ENCODE measurements around the gene TRPM1. TPM values are rescaled to one million over a fixed set of nuclear protein-coding genes. Genes with fewer than 3 reads are reported as not detected.

TRPM1 gene
- total RNA-seq, 2 experiments from 2014 or later = 0.06 TPM; not detected in 1

GRCh38 chr15:31045606-31046005 is 55.9 kb downstream of the TRPM1 start:
- no peak overlapping the region for H3K4me3 Mint-ChIP-seq

GRCh38 chr15:31042751-31043150 is 58.8 kb downstream of the TRPM1 start:
- DNase-seq = no peak
- CTCF ChIA-PET = no interaction called here
- Mint-ChIP-seq H3K9me3 (ENCODE audit: low read depth) (no peaks in the 10 kb centered on the region), H3K4me3 (no peak overlapping the region), H3K36me3 (no peaks in the 10 kb centered on the region), H3K27me3 (peaks cover 13% of the 10 kb centered on the region), H3K27ac (no peak overlapping the region), H3K4me1 (no peaks in the 10 kb centered on the region)
- ATAC-seq = no peak

More at GRCh38 chr15:31045606-31046005, 55.9 kb downstream of the TRPM1 start:
- Mint-ChIP-seq H3K27me3 (peaks cover 13% of the 10 kb centered on the region), H3K27ac (no peak overlapping the region), H3K36me3 (no peaks in the 10 kb centered on the region), H3K9me3 (ENCODE audit: low read depth) (no peaks in the 10 kb centered on the region), H3K4me1 (peaks cover 5% of the 10 kb centered on the region)
- ATAC-seq = no peak
- CTCF ChIA-PET = no interaction called here
- no peak for DNase-seq

- H3K27me3 Mint-ChIP-seq = peaks cover 13% of the 10 kb centered on the region
- H3K36me3 Mint-ChIP-seq = no peaks in the 10 kb centered on the region
- ATAC-seq (no peak), DNase-seq (no peak)
- no peak overlapping the region for H3K27ac Mint-ChIP-seq
- no peak overlapping the region for H3K4me3 Mint-ChIP-seq
- no peaks in the 10 kb centered on the region for H3K4me1 Mint-ChIP-seq
- CTCF ChIA-PET = no interaction called here
- no peaks in the 10 kb centered on the region for H3K9me3 Mint-ChIP-seq (ENCODE audit: low read depth)
Measured at GRCh38 chr15:31041610-31042009, 59.9 kb downstream of the TRPM1 start.

- H3K27me3 Mint-ChIP-seq = peaks cover 9% of the 10 kb centered on the region
- H3K9me3 Mint-ChIP-seq (ENCODE audit: low read depth) = no peaks in the 10 kb centered on the region
- no peak overlapping the region for H3K27ac Mint-ChIP-seq
- H3K36me3 Mint-ChIP-seq = no peaks in the 10 kb centered on the region
- no peak for DNase-seq
- CTCF ChIA-PET = interaction anchor here (2.0 kb wide), 1 partner anchor 13 kb away, joined by 5 read pairs; no protein-coding TSS in a partner anchor
- H3K4me3 Mint-ChIP-seq = no peak overlapping the region
- H3K4me1 Mint-ChIP-seq = no peaks in the 10 kb centered on the region
- ATAC-seq = no peak
Measured at GRCh38 chr15:31040611-31041010, 60.9 kb downstream of the TRPM1 start.

- H3K4me3 Mint-ChIP-seq = no peak overlapping the region
- ATAC-seq (no peak), DNase-seq (no peak)
- H3K27ac Mint-ChIP-seq = no peak overlapping the region
- H3K27me3 Mint-ChIP-seq = peaks cover 6% of the 10 kb centered on the region
- CTCF ChIA-PET = interaction anchor here (1.5 to 2.0 kb wide), 2 partner anchors 12 to 36 kb away, joined by 4 to 5 read pairs; no protein-coding TSS in a partner anchor
- H3K4me1 Mint-ChIP-seq = no peaks in the 10 kb centered on the region
- H3K9me3 Mint-ChIP-seq (ENCODE audit: low read depth) = no peaks in the 10 kb centered on the region
- no peaks in the 10 kb centered on the region for H3K36me3 Mint-ChIP-seq
Measured at GRCh38 chr15:31039961-31040360, 61.6 kb downstream of the TRPM1 start.

GRCh38 chr15:31037731-31038477 is 63.6 kb downstream of the TRPM1 start:
- Mint-ChIP-seq H3K36me3 (no peaks in the 10 kb centered on the region), H3K9me3 (ENCODE audit: low read depth) (no peaks in the 10 kb centered on the region), H3K27ac (no peak overlapping the region), H3K4me3 (no peak overlapping the region), H3K4me1 (no peaks in the 10 kb centered on the region), H3K27me3 (no peaks in the 10 kb centered on the region)
- ATAC-seq (no peak), DNase-seq (no peak)
- CTCF ChIA-PET = no interaction called here

- ATAC-seq = no peak
- Mint-ChIP-seq H3K36me3 (no peaks in the 10 kb centered on the region), H3K4me1 (peaks cover 1% of the 10 kb centered on the region), H3K27ac (no peak overlapping the region), H3K27me3 (no peaks in the 10 kb centered on the region), H3K9me3 (ENCODE audit: low read depth) (no peaks in the 10 kb centered on the region), H3K4me3 (no peak overlapping the region)
- DNase-seq = no peak
- CTCF ChIA-PET = no interaction called here
Measured at GRCh38 chr15:31036783-31037182, 64.7 kb downstream of the TRPM1 start.

- Mint-ChIP-seq H3K27me3 (no peaks in the 10 kb centered on the region), H3K27ac (no peak overlapping the region), H3K4me1 (peaks cover 9% of the 10 kb centered on the region), H3K9me3 (ENCODE audit: low read depth) (no peaks in the 10 kb centered on the region), H3K4me3 (no peak overlapping the region), H3K36me3 (no peaks in the 10 kb centered on the region)
- CTCF ChIA-PET = no interaction called here
- ATAC-seq (no peak), DNase-seq (no peak)
Measured at GRCh38 chr15:31035610-31036009, 65.9 kb downstream of the TRPM1 start.

- Mint-ChIP-seq H3K27me3 (peaks cover 9% of the 10 kb centered on the region), H3K27ac (no peak overlapping the region), H3K9me3 (ENCODE audit: low read depth) (no peaks in the 10 kb centered on the region), H3K4me3 (no peak overlapping the region), H3K36me3 (peaks cover under 1% of the 10 kb centered on the region), H3K4me1 (peaks cover 9% of the 10 kb centered on the region)
- ATAC-seq = no peak
- DNase-seq = no peak
- CTCF ChIA-PET = interaction anchor here (0.7 to 1.7 kb wide), 2 partner anchors 28 to 95 kb away, joined by 3 to 5 read pairs; no protein-coding TSS in a partner anchor
Measured at GRCh38 chr15:31034152-31034551, 67.4 kb downstream of the TRPM1 start.

- Mint-ChIP-seq H3K27ac (no peak overlapping the region), H3K4me3 (no peak overlapping the region), H3K9me3 (ENCODE audit: low read depth) (no peaks in the 10 kb centered on the region), H3K36me3 (peaks cover 1% of the 10 kb centered on the region), H3K27me3 (peaks cover 19% of the 10 kb centered on the region), H3K4me1 (peaks cover 9% of the 10 kb centered on the region)
- CTCF ChIA-PET = no interaction called here
- DNase-seq (no peak), ATAC-seq (no peak)
Measured at GRCh38 chr15:31032961-31033371, 68.6 kb downstream of the TRPM1 start.

- H3K4me3 Mint-ChIP-seq = no peak overlapping the region
- peaks cover 28% of the 10 kb centered on the region for H3K27me3 Mint-ChIP-seq
- H3K4me1 Mint-ChIP-seq = peaks cover 9% of the 10 kb centered on the region
- no peaks in the 10 kb centered on the region for H3K9me3 Mint-ChIP-seq (ENCODE audit: low read depth)
- H3K36me3 Mint-ChIP-seq = peaks cover 1% of the 10 kb centered on the region
- ATAC-seq = peak; percentile 89
- no peak for DNase-seq
- CTCF ChIA-PET = interaction anchor here (1.1 kb wide), 1 partner anchor 25 kb away, joined by 3 read pairs; no protein-coding TSS in a partner anchor
- H3K27ac Mint-ChIP-seq = peak overlapping the region; percentile 60
Measured at GRCh38 chr15:31031471-31032067, 70.0 kb downstream of the TRPM1 start.

GRCh38 chr15:31027910-31028578 is 73.5 kb downstream of the TRPM1 start:
- CTCF ChIA-PET = interaction anchor here (1.1 to 1.8 kb wide), 3 partner anchors 12 to 101 kb away, joined by 3 to 5 read pairs (median 5); no protein-coding TSS in a partner anchor

GRCh38 chr15:31025996-31026395 is 75.5 kb downstream of the TRPM1 start:
- no peak for ATAC-seq
- Mint-ChIP-seq H3K4me1 (peaks cover 3% of the 10 kb centered on the region), H3K27ac (no peak overlapping the region), H3K27me3 (peaks cover 46% of the 10 kb centered on the region), H3K36me3 (peaks cover 1% of the 10 kb centered on the region), H3K4me3 (no peak overlapping the region), H3K9me3 (ENCODE audit: low read depth) (no peaks in the 10 kb centered on the region)
- no peak for DNase-seq
- CTCF ChIA-PET = interaction anchor here (2.7 kb wide), 1 partner anchor 20 kb away, joined by 6 read pairs; no protein-coding TSS in a partner anchor

More at GRCh38 chr15:31027910-31028578, 73.5 kb downstream of the TRPM1 start:
- H3K27ac Mint-ChIP-seq = no peak overlapping the region
- H3K4me1 Mint-ChIP-seq = peaks cover 10% of the 10 kb centered on the region
- H3K27me3 Mint-ChIP-seq = peaks cover 41% of the 10 kb centered on the region
- H3K4me3 Mint-ChIP-seq = no peak overlapping the region
- no peaks in the 10 kb centered on the region for H3K9me3 Mint-ChIP-seq (ENCODE audit: low read depth)
- peaks cover 1% of the 10 kb centered on the region for H3K36me3 Mint-ChIP-seq
- no peak for ATAC-seq
- DNase-seq = no peak
